ENCODE data around the gene CRY2.

- TF ChIP-seq, protein P1, sequence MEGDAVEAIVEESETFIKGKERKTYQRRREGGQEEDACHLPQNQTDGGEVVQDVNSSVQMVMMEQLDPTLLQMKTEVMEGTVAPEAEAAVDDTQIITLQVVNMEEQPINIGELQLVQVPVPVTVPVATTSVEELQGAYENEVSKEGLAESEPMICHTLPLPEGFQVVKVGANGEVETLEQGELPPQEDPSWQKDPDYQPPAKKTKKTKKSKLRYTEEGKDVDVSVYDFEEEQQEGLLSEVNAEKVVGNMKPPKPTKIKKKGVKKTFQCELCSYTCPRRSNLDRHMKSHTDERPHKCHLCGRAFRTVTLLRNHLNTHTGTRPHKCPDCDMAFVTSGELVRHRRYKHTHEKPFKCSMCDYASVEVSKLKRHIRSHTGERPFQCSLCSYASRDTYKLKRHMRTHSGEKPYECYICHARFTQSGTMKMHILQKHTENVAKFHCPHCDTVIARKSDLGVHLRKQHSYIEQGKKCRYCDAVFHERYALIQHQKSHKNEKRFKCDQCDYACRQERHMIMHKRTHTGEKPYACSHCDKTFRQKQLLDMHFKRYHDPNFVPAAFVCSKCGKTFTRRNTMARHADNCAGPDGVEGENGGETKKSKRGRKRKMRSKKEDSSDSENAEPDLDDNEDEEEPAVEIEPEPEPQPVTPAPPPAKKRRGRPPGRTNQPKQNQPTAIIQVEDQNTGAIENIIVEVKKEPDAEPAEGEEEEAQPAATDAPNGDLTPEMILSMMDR (IDR thresholded peaks at IDR 0.05), result no peak
- no peak for TF ChIP-seq POLR2A (IDR thresholded peaks at IDR 0.05)
These were observed 38.1 kb downstream of the CRY2 start, which contains the start of gene MAPK8IP1 for GRCh38 chr11:45885274-45885920.
